K562 (cell line): ENCODE data around the gene TRIM40. TPM values are rescaled to one million over a fixed set of nuclear protein-coding genes. Genes with fewer than 3 reads are reported as not detected.

ENCODE experiments used
- ATAC-seq: fragments of 200-7000 bp; cut with Tn5 transposase; 3 replicates; pipeline ENCODE4 v1.9.1; 2020; ENCODE audit warnings: moderate library complexity
- BruUV-seq: library from RNA; stranded (reverse); fragments of 400-500 nt; replicated peaks from 2 replicates; lab custom pipeline; 2021; lab: Mats Ljungman, UMichigan
- CTCF ChIA-PET: fragments of 300-600 bp; formaldehyde crosslinking; extraction: SDS; loops from one replicate; lab custom pipeline; 2021; ENCODE audit warnings: low intra/inter-chr PET ratio; lab: Yijun Ruan, JAX
- POLR2A ChIA-PET: fragments of 300-600, 350-650 bp; sonication (Branson Sonifier 250); formaldehyde crosslinking; extraction: SDS; loops from one replicate; lab custom pipeline; 2021; ENCODE audit warnings: antibody characterized with exemption, inconsistent platforms; lab: Yijun Ruan, JAX
- DNase-seq, 4 experiments: peaks; one replicate each; pipeline versions ENCODE4 v3.0.0 to v3.0.0-alpha.2; 2011 to 2018; ENCODE audit warnings: low spot score in 3 of 4, mixed read lengths in 3 of 4; ENCODE audit errors: extremely low read depth in 1 of 4
- FAIRE-seq: peaks from 2 replicates; lab custom pipeline; 2011; peaks lifted over from hg19 to GRCh38; lab: Jason Lieb, UNC
- H2AFZ ChIP-seq: 2 replicates; pipeline ENCODE4 v1.6.0; 2011; ENCODE audit warnings: low read depth, low read length, control low read depth, inconsistent platforms
- H3K27ac ChIP-seq: fragments of 200-600 bp; 3 replicates; pipeline ENCODE4 v1.8.0; 2011; ENCODE audit warnings: low read depth, mild to moderate bottlenecking, control low read depth, inconsistent platforms, low read length, moderate library complexity, mixed read lengths; ENCODE audit errors: extremely low read depth
- H3K27me3 ChIP-seq, 2 experiments: fragments of 300-600 bp in 1 of 2; 2 replicates in 1 of 2; 3 replicates in 1 of 2; pipeline versions ENCODE4 v1.6.0 to v1.8.0; 2011; ENCODE audit warnings: inconsistent platforms in 2 of 2, low read length in 2 of 2, mild to moderate bottlenecking in 1 of 2, mixed read lengths in 1 of 2, moderate library complexity in 1 of 2; ENCODE audit not compliant: control insufficient read depth in 2 of 2, insufficient read depth in 2 of 2
- H3K36me3 ChIP-seq: fragments of 300-600 bp; 3 replicates; pipeline ENCODE4 v1.8.0; 2011; ENCODE audit warnings: mild to moderate bottlenecking, low read length, inconsistent platforms; ENCODE audit not compliant: control insufficient read depth, insufficient read depth
- H3K4me1 ChIP-seq, 2 experiments: fragments of 200-600 bp in 1 of 2; replicated peaks in 1 of 2; 2 replicates in 1 of 2; 3 replicates in 1 of 2; pipeline versions ENCODE4 v1.5.1 to v1.8.0; 2011; ENCODE audit warnings: inconsistent platforms in 2 of 2, low read length in 2 of 2, mild to moderate bottlenecking in 1 of 2, mixed read lengths in 1 of 2, moderate library complexity in 1 of 2; ENCODE audit not compliant: control insufficient read depth in 2 of 2, insufficient read depth in 2 of 2
- H3K4me2 ChIP-seq: 2 replicates; pipeline ENCODE4 v1.6.1; 2011; ENCODE audit warnings: low read length, control low read depth, inconsistent platforms, mixed read lengths; ENCODE audit not compliant: insufficient read depth
- H3K4me3 ChIP-seq: fragments of 200-600 bp; sonication (generic), shearing (Covaris generic); 2 replicates; pipeline ENCODE4 v1.5.1; 2016; ENCODE audit warnings: control low read depth, inconsistent platforms
- H3K79me2 ChIP-seq: fragments of 200-600 bp; 3 replicates; pipeline ENCODE4 v1.8.0; 2011; ENCODE audit warnings: low read length, inconsistent platforms; ENCODE audit not compliant: control insufficient read depth, insufficient read depth
- H3K9ac ChIP-seq, 2 experiments: 2 replicates each; pipeline versions ENCODE4 v1.6.0 to v1.6.1; 2011; ENCODE audit warnings: low read depth in 2 of 2, low read length in 2 of 2, control low read depth in 1 of 2, inconsistent platforms in 1 of 2, mild to moderate bottlenecking in 1 of 2, mixed read lengths in 1 of 2; ENCODE audit not compliant: insufficient read depth in 1 of 2
- H3K9me1 ChIP-seq: one replicate; pipeline ENCODE4 v1.6.0; 2011; ENCODE audit warnings: inconsistent platforms, mild to moderate bottlenecking, low read length, moderate library complexity; ENCODE audit not compliant: control insufficient read depth, insufficient read depth
- H3K9me3 ChIP-seq: replicated peaks from 2 replicates; pipeline ENCODE4 v1.5.1; 2011; ENCODE audit warnings: low read depth, low read length, inconsistent platforms; ENCODE audit not compliant: control insufficient read depth, insufficient read depth
- H4K20me1 ChIP-seq: replicated peaks from 2 replicates; pipeline ENCODE4 v1.6.1; 2011; ENCODE audit warnings: low read length, inconsistent platforms, mixed read lengths; ENCODE audit not compliant: control insufficient read depth, insufficient read depth
- ARHGAP35 ChIP-seq: fragments of 450-650 bp; IDR thresholded peaks from 2 replicates; pipeline ENCODE4 v1.6.1; 2018; ENCODE audit not compliant: partially characterized antibody
- HNRNPH1 ChIP-seq: fragments of 200-400 bp; formaldehyde crosslinking; optimal IDR thresholded peaks from 2 replicates; pipeline ENCODE3; 2017; ENCODE audit warnings: low read depth, mild to moderate bottlenecking, low read length, moderate library complexity
- KDM4B ChIP-seq, 2 experiments: fragments of 450-650 bp in 1 of 2; sonication (generic) in 1 of 2; IDR thresholded peaks; 2 replicates each; pipeline ENCODE4 v1.6.1; 2016 to 2017; ENCODE audit warnings: borderline replicate concordance in 2 of 2, antibody characterized with exemption in 1 of 2, low read depth in 1 of 2, mild to moderate bottlenecking in 1 of 2
- KDM5B ChIP-seq: fragments of 200-600 bp; sonication (generic); IDR thresholded peaks from 2 replicates; pipeline ENCODE4 v1.6.1; 2012; ENCODE audit warnings: low read depth, mild to moderate bottlenecking, moderate library complexity, low read length, control low read depth, inconsistent platforms; ENCODE audit not compliant: insufficient replicate concordance
- NFYB ChIP-seq: IDR thresholded peaks from 2 replicates; pipeline ENCODE4 v1.6.1; 2011; ENCODE audit warnings: mild to moderate bottlenecking, moderate library complexity; ENCODE audit not compliant: insufficient read length; ENCODE audit errors: extremely low read depth
- NKRF ChIP-seq: fragments of 450-650 bp; IDR thresholded peaks from 2 replicates; pipeline ENCODE4 v1.6.1; 2016; ENCODE audit warnings: borderline replicate concordance
- RBBP5 ChIP-seq: fragments of 200-600 bp; sonication (generic); IDR thresholded peaks from 2 replicates; pipeline ENCODE4 v1.6.1; 2012; ENCODE audit warnings: borderline replicate concordance, mild to moderate bottlenecking, low read length, control low read depth, inconsistent platforms; ENCODE audit not compliant: insufficient read depth, poor library complexity, severe bottlenecking
- SETDB1 ChIP-seq: IDR thresholded peaks from one replicate; pipeline ENCODE4 v1.6.1; 2012; ENCODE audit warnings: low read length, control low read depth, inconsistent platforms
- YY1 ChIP-seq, 3 experiments: IDR thresholded peaks; 2 replicates each; pipeline ENCODE4 v1.6.1; 2011; ENCODE audit warnings: low read length in 2 of 3, mild to moderate bottlenecking in 2 of 3, moderate library complexity in 2 of 3, borderline replicate concordance in 1 of 3, control low read depth in 1 of 3, low read depth in 1 of 3; ENCODE audit not compliant: insufficient read depth in 3 of 3, insufficient replicate concordance in 2 of 3, control insufficient read depth in 1 of 3, insufficient read length in 1 of 3; ENCODE audit errors: extremely low read depth in 1 of 3
- ZNF445 ChIP-seq: fragments of 250-450 bp; sonication (Bioruptor Pico); IDR thresholded peaks from 2 replicates; pipeline ENCODE4 v1.4.0; 2020; ENCODE audit warnings: low read depth, mild to moderate bottlenecking, moderate library complexity
- ZNF449 ChIP-seq: fragments of 250-450 bp; sonication (Bioruptor Pico); IDR thresholded peaks from 2 replicates; pipeline ENCODE4 v1.8.0; 2022; ENCODE audit warnings: moderate library complexity, mild to moderate bottlenecking, inconsistent platforms
- WGBS: fragments of 100-300 bp; shearing (Covaris generic); methylation state at CpG from one replicate; pipeline ENCODE4 v1.1.6; 2016; ENCODE audit warnings: low coverage, mixed read lengths; ENCODE audit not compliant: insufficient coverage; ENCODE audit errors: missing lambda C conversion rate; 5-methylcytosine and 5-hydroxymethylcytosine counted together
- in situ Hi-C: fragments of 300-500 bp; cut with MboI; formaldehyde crosslinking; loops from 4 replicates; pipeline ENCODE4 v1.15.0; 2018; ENCODE audit warnings: inconsistent platforms, mixed read lengths
- intact Hi-C: fragments of 100-400 bp; cut with micrococcal nuclease; formaldehyde crosslinking; loops from 2 replicates; pipeline ENCODE4 v1.14.2; 2022
- polyA plus RNA-seq, 8 experiments: library from polyadenylated mRNA; depleted of rRNA in 4 of 8; stranded (reverse) in 5 of 8; unstranded in 3 of 8; fragments of >200 nt; fragmentation: Nextera tagmentation in 2 of 8; fragmentation: Illumina TruSeq in 1 of 8; extraction: Ambion mirVana in 2 of 8; extraction: Trizol in 1 of 8; gene quantifications; 2 replicates each; pipeline versions ENCODE4 v1.2.1 to v1.2.3, GENCODE V29; 2011 to 2014; ENCODE audit warnings: inconsistent platforms in 1 of 8, missing spikeins in 1 of 8
- total RNA-seq, 7 experiments: library from RNA; depleted of rRNA in 6 of 7; stranded (reverse); fragments of >200 nt in 6 of 7; fragmentation: Illumina TruSeq in 2 of 7; extraction: Trizol in 2 of 7; gene quantifications; 2 replicates each; pipeline versions ENCODE4 v1.2.1 to v1.2.3, GENCODE V29; 2011 to 2021; ENCODE audit warnings: low replicate concordance in 1 of 7

TRIM40 gene
- total and polyA plus RNA-seq, 9 of the 15 experiments (the other 6 are each of a cell fraction or from before 2014, with no cell fraction given), result 0.04 to 0.08 TPM; not detected in 7

- TF ChIP-seq RBBP5 (no peak), NFYB (no peak), KDM4B (IDR thresholded peaks at IDR 0.05; ENCODE audit: borderline replicate concordance in 2 of 2, low read depth in 1 of 2) (no peak), YY1 (IDR thresholded peaks at IDR 0.05; ENCODE audit: borderline replicate concordance in 1 of 3, control insufficient read depth in 1 of 3, extremely low read depth in 1 of 3, insufficient read depth in 3 of 3, insufficient read length in 1 of 3, insufficient replicate concordance in 2 of 3, low read depth in 1 of 3, low read length in 2 of 3) (no peak), ZNF445 (CRISPR knock-in tag) (no peak), HNRNPH1 (no peak), NKRF (no peak), KDM5B (no peak), ZNF449 (no peak), ARHGAP35 (no peak), SETDB1 (no peak)
- H3K9ac ChIP-seq, result no peak overlapping the region
- peaks cover 0 to 10% of the 10 kb centered on the region in 2 experiments; a peak in 2 of 5 replicates for H3K4me1 ChIP-seq
- peaks cover 28 to 48% of the 10 kb centered on the region in 2 experiments for H3K27me3 ChIP-seq
- ChIA-PET CTCF (no interaction called here), POLR2A (interaction anchor here (0.7 kb wide), 1 partner anchor 231 kb away, joined by 3 read pairs; no protein-coding TSS in a partner anchor)
- H3K27ac ChIP-seq, result no peak overlapping the region
- FAIRE-seq (no peak), ATAC-seq (no peak), DNase-seq (no peak)
- H3K36me3 ChIP-seq, result no peaks in the 10 kb centered on the region
- no peaks in the 10 kb centered on the region for H3K79me2 ChIP-seq
- H3K9me1 ChIP-seq, result no peaks in the 10 kb centered on the region
- in situ Hi-C loops, result no loop called here
- H3K4me3 ChIP-seq, result no peak overlapping the region
- no peak overlapping the region for H2AFZ ChIP-seq
- WGBS, result 17% methylated on average over 12 of the region's 12 CpGs
- BruUV-seq, result no TSS peak
- H4K20me1 ChIP-seq, result no peaks in the 10 kb centered on the region; the same call in 1 of the 2 replicates
- no peaks in the 10 kb centered on the region for H3K9me3 ChIP-seq
- intact Hi-C loops, result no loop called here
- H3K4me2 ChIP-seq, result no peak overlapping the region
Observed at GRCh38 chr6:30196376-30196775, 60.4 kb downstream of the TRIM40 start.
